Measurements from ENCODE around the gene PCDH20. TPM values are rescaled to one million over a fixed set of nuclear protein-coding genes. Genes with fewer than 3 reads are reported as not detected.
A peak's percentile ranks its signal among the peaks of the same experiment; 100 is the strongest.

The PCDH20 gene
- total RNA-seq, 1 donor: 0.36 TPM

DNA sequence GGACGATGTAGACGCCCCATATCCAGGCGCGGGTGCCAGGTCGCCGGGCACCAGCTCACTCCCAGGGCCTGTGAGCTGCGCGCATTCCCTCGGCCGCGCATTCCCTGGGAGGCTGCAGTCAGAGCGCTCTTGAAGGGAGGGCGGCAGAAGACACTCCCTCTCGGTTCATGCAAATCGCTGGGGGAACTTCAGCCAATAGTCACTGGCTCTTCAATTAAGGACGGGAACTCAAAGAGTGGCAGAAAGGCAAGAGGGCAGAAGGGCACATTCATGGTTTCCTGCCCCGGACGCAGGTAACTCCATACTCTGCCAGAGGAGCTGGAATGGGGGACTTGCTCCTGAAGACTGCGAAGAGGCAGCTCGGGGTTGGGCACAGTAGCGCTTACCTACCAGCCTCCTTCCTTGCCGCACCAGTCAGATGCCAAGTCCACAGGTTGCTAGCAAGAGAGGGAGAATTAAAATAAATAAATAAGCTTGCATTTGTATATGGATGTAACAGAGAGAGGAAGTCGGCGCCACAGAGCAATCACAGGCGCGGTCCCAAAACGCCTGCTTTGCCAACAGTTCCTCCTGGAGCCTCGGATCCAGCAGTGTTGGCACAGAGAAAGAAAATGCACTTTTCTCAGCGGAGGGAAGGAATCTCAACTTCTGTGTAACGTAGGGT, 459 bp downstream of the PCDH20 start:
- no peak for DNase-seq (ENCODE audit: low read depth)
- H3K4me3 ChIP-seq (ENCODE audit: low read depth, low read length): no peak overlapping the region
- TF ChIP-seq, protein P1, sequence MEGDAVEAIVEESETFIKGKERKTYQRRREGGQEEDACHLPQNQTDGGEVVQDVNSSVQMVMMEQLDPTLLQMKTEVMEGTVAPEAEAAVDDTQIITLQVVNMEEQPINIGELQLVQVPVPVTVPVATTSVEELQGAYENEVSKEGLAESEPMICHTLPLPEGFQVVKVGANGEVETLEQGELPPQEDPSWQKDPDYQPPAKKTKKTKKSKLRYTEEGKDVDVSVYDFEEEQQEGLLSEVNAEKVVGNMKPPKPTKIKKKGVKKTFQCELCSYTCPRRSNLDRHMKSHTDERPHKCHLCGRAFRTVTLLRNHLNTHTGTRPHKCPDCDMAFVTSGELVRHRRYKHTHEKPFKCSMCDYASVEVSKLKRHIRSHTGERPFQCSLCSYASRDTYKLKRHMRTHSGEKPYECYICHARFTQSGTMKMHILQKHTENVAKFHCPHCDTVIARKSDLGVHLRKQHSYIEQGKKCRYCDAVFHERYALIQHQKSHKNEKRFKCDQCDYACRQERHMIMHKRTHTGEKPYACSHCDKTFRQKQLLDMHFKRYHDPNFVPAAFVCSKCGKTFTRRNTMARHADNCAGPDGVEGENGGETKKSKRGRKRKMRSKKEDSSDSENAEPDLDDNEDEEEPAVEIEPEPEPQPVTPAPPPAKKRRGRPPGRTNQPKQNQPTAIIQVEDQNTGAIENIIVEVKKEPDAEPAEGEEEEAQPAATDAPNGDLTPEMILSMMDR (IDR thresholded peaks at IDR 0.05; ENCODE audit: insufficient read depth, low read length): no peak

DNA sequence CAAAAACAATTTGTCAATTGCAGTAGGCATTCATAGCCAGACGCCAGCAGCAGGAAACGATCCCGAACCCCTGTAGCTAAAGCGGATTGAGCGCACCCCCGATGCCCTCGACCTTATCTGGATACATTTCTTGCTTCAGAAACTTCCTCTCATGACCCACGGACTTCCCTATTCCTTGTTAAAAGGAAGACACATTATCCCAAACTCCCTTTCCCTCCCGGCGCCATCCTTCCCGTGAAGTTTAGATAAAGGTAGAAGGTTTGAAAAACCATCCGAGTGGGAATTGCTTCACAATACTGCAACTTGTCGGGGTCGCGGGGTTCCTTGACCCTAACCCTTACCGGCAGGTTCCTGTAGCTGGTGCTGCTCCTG, 977 bp downstream of the PCDH20 start:
- DNase-seq (ENCODE audit: low read depth): no peak

DNA sequence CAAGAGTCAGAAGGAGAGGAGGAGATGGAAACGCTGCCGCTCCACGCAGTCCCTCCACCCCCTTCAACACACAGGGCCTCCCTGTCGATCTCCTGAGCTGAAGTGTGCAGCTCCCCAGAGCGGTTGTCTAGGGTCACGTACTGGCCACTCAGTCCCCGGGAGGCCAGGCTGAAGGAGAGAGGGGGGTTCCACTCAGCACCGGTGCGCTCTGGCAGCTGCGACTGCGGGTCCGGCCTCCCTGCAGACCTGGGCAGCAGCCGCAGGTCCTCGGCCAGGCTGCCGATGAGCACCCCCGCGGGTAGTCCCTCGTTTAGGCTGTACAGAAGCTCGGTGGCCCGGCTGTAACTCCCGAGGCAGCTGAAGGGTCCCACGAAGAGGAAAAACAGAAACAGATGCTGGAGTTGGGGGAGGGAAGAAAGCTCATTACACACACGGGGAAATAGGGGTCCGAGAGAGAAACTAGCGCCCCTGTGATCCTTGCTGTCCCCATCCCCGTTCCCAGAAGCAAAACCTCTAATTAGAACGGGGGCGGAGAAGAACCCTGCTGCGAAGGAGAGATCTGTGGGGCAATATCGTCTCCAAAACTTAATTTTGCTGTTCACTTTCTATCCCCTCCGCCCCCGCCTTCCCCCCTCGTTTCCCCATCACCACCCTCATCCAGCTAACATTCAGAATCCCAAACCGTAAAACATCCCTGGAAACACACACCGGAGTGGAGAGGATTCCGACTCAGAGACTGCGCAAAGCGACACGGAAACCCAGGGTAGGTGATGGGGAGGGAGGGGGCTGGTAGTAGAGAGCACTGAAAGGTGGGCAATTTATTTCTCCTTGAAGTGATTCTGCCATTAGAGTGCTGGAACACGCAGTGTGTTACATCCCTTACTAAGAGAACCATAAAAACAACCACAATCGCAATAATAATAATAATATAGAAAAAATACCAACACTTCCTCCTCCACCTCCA, 1.8 kb downstream of the PCDH20 start:
- no peak overlapping the region for H3K4me3 ChIP-seq (ENCODE audit: low read depth, low read length)
- no peak for DNase-seq (ENCODE audit: low read depth)
- TF ChIP-seq, protein P1 (IDR thresholded peaks at IDR 0.05; ENCODE audit: insufficient read depth, low read length): no peak

More for the DNA sequence above, 977 bp downstream of the PCDH20 start:
- TF ChIP-seq, protein P1 (IDR thresholded peaks at IDR 0.05; ENCODE audit: insufficient read depth, low read length): no peak
- H3K4me3 ChIP-seq (ENCODE audit: low read depth, low read length): no peak overlapping the region

DNA sequence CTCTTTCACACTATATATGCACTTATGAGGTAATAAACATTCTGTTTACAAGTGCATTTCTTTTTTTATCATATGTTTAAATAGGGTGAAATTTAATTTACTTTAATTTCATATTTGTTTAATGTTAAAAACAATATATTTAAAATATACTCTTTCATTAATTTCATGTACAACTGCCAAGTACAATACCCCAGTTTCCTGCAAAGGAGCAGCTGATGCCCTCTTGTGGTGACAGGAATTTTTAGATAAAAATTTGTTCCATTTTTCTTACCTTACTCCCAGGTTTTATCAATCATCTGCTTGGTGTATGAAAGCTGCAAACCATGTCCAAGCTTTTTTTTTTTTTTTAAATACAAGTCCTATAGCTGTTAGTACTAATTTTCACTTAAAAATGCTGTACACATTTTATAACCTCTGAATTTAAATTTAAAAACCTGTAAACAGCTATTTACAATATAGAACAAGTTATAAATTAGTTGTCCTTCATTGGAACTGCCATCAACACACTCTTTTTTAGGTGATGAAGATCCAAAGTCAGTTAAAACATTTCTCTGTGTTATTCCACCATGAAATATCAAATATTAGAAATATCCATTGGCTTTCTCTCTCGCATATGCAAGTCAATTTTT, 4.9 kb downstream of the PCDH20 start:
- DNase-seq (ENCODE audit: low read depth): peak; percentile 8
- TF ChIP-seq, protein P1 (IDR thresholded peaks at IDR 0.05; ENCODE audit: insufficient read depth, low read length): peak; percentile 41
- no peak overlapping the region for H3K4me3 ChIP-seq (ENCODE audit: low read depth, low read length)

DNA sequence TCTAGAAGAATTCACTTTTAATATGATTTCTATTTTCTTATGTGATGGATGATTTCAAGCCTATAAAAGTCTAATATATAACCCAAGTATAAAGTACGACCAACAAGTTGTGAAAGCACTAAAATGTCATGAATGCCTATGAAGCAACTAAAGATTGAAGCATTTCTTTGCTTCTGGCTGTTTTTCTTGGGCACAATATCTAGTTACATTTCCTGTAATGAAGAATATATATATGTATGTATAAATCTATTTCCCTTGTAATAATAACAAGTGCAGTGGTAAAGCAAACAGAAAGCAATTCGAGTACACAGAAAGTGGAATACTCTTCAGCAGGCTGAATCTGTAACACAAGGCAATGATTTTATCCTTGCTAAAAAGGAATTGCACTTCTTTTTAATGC, 5.4 kb downstream of the PCDH20 start:
- TF ChIP-seq, protein P1 (IDR thresholded peaks at IDR 0.05; ENCODE audit: insufficient read depth, low read length): no peak
- DNase-seq (ENCODE audit: low read depth): no peak

DNA sequence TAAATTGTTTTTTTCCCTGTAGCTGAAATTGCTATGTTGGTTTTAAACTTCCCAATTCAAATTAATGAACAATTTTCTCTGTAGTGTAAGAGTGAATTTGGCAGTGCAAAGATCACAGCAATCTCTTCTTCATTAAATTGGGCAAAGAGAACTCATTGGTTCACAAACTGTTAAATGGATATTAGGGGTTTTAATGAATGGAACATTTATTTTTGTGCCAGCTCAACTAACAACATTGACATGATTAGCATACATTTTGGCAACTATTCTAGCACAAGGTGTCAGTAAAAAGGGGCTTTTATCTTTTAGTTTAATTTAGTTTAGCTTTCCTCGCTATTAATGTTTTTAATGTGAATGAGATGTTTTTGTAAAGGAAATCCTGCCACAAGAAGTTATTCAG, 7.1 kb downstream of the PCDH20 start:
- no peak for DNase-seq (ENCODE audit: low read depth)
- no peak overlapping the region for H3K4me3 ChIP-seq (ENCODE audit: low read depth, low read length)
- TF ChIP-seq, protein P1 (IDR thresholded peaks at IDR 0.05; ENCODE audit: insufficient read depth, low read length): no peak

More for the DNA sequence above, 5.4 kb downstream of the PCDH20 start:
- H3K4me3 ChIP-seq (ENCODE audit: low read depth, low read length): no peak overlapping the region

All from fibroblast of the aortic adventitia (primary cell).